GM19351 (cell line): ENCODE data around the gene SLC9A3.

ENCODE experiments used
- ATAC-seq: cut with Tn5 transposase; IDR thresholded peaks from one replicate; pipeline ENCODE4 v1.9.1; 2021; ENCODE audit warnings: mild to moderate bottlenecking, moderate library complexity; ENCODE audit not compliant: unreplicated experiment

The SLC9A3 gene

DNA sequence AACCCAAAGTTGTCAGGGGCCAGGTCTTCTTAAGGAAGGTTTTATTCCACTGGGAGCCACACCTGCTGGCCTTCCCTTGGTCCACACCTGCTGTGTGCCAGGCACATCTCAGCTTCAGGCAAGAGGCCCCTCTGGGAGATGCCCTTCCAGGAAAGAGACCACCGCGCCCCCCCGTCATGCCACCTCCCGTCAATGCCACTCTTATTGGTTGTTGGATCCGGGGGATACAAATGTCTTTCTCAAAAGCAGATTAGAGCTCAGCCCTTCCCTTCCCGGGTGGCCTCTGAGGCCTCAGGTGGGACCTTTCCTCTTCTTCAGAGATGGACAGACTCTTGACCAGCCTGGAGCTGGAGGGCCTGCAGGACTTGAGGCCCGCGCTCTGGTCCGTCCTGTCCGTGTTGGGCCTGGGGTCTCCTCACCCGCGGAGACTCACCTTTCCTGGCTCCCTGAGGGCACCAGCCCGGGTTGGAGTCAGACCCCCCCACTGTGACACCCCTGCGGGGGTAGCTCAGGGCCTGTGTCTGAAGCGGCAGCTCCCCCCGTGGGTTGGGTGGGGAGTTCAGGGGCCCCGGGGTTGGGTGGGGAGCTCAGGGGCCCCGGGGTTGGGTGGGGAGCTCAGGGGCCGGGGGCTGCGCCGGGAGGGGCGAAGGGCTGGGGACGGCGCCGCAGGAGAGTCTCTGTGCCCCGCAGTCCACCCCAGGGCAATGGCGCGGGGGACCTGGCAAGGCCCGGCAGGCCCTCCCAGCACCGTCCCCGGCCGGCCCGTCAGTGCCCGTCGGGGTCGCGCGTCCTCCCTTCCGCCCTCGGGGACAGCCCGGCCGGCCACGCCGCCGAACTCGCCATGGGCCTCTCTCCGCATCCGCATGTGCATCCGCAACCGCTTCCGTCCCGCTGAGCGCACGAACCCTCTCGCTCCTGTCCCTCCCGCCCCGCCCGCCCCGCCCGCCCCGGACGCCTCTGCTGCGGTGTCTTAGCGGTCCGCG, 3.7 kb upstream of the SLC9A3 start:
- no peak for ATAC-seq

DNA sequence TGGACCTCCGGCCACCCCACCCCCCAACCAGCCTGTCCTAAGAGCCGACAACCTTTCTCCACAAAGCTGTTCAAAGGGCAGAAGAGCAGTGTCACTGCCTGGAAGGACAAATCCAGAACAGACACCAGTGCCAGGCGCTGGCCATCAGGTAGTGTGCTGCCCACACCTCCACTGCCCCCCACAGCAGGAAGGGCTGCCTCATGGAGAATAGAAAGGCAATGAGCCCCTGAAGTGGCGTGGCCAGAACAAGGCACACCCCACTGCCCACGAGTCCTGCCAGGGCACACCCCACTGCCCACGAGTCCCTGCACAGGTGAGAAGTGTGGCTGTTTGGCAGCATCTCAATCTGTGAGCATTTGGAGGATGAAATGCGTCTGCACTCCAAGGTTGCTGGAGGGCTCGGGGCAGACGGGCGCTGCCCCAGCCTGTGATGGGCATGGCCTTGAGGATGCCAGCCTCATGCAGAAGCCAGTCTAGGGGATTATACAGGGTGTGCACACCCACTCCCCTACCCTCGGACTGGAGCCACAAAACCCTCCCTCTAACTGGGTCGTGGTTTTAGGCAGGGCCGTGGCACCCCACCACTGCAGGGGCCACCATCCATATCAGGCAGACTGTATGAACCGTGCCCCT, 2.3 kb upstream of the SLC9A3 start:
- ATAC-seq: no peak

- ATAC-seq: no peak
Observed at GRCh38 chr5:525916-526315, 1.7 kb upstream of the SLC9A3 start.

DNA sequence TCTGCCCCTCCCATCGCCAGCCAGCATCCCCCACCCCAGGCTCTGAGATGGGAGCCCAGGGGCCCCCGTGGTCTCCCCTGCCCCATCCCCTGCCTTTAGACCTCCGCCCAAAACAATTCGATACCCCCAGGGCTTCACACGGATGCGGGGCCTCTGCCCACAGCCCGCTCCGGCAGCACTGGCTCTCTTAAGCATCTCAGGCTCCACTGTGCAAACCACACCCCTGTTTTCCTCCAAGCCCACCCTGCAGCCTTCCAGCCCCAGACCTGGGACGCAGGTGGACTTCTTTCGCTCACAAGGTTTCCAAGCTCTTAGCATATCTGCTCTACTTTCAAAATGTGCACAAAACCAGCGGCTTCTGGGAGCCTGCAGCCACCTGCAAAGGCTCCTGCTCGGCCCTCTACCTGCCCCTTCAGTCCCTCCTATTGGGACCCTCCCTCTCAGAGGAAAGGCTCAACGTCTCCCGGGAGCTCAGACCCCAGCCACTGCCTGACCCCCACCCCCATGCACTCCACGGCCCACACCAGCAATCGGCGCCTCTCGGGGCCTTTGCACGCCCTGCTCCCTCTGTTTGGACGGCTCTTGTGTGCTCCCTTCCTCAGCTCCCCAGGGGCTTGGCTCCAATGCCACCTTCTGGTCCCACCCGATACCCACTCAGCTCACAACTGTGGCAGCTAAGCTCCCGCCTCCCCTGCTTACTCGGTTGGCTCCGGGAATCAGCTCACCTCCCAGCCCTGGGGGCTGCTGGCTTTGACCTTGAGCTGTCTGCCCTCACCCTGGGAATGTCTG, 918 bp upstream of the SLC9A3 start:
- no peak for ATAC-seq

DNA sequence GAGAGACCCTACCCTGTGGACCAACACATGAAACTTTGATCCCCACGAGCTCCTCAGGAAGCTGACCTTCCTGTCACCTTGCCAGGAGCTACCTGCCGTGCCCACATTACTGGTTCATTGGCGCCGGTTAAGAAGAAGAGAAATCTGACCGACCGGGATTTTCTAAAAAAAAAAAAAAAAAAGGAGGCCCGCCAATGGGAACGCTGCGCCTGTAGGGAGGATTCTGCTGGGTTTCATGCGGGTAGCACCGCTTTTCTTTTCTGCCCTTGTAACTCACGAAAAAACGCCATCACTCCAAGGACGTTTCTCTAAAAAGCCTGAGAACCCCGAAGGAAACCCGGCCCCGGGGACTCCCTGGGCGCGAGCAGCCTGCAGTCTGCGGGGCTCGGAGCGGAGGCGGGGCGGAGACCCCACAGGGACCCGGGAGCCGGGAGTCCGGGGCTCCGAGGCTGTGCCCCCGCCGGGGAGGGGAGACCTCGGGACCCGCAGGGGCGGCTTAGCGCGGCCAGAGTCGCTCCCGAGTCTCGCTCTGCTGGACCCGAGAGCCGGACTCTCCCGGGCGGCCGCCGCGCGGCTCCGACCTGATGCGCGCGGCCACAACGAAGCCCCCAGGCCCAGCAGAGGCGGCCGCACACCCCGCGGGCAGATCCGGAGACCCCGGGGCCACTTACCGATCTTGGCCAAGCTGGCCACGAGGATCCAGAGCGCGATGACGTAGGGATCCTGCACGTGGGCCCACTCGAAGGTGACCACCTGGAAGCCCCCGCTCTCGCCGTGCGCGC, 617 bp downstream of the SLC9A3 start:
- ATAC-seq: no peak

- ATAC-seq: no peak
Observed at GRCh38 chr5:522899-523440, 1.3 kb downstream of the SLC9A3 start.

- ATAC-seq: no peak
Observed at GRCh38 chr5:522116-522515, 2.1 kb downstream of the SLC9A3 start.

DNA sequence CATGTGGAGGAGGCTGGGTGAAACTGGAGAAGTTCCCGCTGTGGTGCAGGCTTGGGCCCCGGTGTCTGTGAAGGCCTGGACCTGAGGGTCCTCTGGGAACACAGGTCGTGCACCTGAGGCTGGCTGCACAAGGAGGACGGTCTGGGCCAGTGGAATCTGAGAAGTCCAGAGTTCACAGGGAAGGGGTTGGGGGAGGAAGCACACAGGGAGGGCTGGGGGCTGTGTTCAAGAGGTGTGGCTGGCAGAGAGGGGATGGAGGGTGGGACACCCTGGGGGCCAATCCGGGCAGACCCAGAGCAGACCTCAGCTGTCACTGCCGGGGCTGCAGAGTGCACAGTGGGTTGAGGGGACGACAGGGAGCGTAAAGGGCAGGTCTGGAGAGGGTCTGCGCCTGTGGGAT, 2.6 kb downstream of the SLC9A3 start:
- ATAC-seq: no peak

- ATAC-seq: no peak
Observed at GRCh38 chr5:520850-521226, 3.4 kb downstream of the SLC9A3 start.

DNA sequence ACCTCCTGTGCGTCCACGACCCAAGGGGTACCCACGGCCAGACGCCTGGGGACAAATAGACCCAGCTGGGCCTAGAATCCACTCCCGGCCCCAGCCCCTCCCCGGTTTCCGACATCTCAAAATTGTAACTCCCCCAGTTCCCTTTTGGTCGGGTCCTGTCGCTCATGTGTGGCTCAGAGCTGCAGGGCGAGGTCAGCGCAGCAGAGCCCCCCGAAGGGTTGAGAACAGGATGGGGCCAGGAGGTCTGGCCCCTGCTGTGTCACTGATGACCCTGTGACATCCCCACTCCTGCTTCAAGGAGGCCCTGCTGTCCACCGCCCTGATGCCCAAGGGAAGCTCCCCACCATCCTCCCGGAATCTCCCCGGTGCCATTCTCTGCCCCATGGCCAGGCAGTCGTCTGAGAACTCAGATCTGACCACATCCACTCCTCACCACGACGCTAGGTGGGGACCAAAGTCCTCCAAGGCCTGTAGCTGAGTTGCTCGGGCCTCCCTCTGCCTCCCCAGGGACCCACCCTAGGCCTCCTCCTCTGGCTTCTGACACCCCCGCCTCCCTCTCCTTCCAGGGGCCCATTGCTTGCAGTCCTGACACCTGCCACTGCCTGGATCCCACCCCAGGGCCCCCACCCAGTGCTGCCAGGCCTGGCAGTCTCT, 3.9 kb downstream of the SLC9A3 start:
- no peak for ATAC-seq

DNA sequence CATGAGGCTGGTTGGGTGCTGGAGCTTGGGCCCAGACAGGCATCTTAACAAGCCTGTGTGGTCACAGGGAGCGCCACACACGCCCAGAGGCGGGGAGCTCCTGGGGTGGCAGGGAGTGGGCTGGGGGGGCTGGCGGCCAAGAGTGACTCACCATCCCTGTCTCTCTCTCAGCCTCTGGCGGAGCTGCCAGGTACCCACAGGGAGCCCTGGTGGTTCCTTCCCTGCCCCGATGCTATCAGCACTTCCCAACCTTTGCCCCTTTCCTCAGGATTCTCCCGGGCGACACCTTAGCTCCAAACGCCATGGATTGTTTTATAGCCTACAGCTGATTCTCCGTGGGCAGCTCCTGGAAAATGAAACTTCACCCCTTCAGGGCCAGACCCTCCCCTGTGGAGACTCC, 5.5 kb downstream of the SLC9A3 start:
- ATAC-seq: no peak

DNA sequence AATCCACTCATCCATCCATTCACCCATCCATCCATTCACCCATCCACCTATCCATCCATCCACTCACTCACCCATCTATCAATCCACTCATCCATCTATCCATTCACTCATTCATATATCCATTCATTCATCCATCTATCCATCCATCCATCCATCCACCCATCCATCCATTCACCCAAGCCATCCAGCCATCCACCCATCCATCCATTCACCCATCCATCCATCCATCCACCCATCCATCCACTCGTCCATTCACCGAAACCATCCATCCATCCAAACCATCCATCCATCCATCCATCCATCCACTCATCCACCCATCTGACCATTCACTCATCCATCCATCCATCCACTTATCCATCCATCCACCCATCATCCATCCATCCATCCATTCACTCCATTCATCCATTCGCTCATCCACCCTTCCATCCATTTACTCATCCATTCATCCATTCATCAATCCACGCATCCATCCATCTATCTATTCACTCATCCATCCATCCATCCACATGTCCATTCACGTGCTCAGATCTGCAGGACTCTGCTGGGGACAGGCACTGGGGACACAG, 6.6 kb downstream of the SLC9A3 start:
- no peak for ATAC-seq

- no peak for ATAC-seq
Observed at GRCh38 chr5:516980-517379, 7.3 kb downstream of the SLC9A3 start.

DNA sequence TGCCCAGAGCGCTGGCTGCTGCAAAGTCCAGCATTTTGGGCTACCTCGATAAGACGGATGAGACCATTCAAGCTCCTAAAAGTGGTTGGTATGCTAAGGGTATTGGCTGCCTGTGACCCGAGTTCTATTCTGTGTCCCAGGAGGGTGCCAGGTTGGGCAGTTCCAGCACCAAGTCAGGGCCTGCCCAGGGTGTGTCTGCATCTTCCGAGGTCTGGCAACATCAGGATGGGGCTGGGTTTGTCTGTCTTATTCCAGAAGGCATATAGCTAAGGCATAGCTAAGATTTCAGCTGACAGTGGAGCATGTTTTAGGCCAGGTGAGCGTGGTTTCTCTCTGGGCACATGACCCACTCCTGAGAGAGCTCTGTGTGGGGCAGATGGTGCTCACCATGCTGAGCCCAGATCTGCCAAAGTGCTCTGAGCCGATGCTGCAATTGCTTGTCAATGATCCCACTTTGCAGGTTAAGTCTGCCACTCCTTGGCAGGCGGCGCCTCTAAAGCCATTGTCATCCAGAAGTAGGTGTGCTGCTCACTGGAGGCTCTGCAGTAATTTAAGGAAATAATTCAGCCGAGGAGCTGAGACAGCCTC, 7.8 kb downstream of the SLC9A3 start:
- ATAC-seq: no peak

- ATAC-seq: no peak
Observed at GRCh38 chr5:515273-515836, 8.9 kb downstream of the SLC9A3 start.

- no peak for ATAC-seq
Observed at GRCh38 chr5:514673-515072, 9.6 kb downstream of the SLC9A3 start.

DNA sequence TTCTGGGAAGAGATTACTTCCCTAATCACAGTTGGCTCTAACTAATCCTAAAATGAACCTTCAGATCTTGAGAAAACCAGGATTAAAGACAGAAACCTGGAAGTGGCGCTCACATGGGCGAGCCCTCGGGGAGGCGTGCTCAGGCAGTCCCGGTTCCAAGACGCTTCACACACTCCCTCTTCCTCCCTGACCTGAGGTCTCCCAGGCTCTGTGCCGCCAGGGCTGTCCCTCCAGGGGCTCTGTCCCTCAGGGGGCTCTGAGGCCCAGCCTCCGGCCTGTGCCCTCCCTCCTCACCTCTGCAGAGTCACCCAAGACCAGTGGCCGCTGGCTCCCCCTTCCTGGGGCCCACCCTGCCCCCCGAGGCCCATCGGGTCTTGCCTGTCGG, 10.2 kb downstream of the SLC9A3 start:
- no peak for ATAC-seq

- ATAC-seq: no peak
Observed at GRCh38 chr5:513216-514100, 10.8 kb downstream of the SLC9A3 start.
